Epithelial cell of esophagus (primary cell): Measurements from ENCODE around the gene MAPT.

ENCODE experiments used
- DNase-seq: peaks from one replicate; pipeline ENCODE4 v3.0.0; 2010; ENCODE audit warnings: low read depth
- H3K4me3 ChIP-seq: 2 replicates; pipeline ENCODE4 v1.5.1; 2011; ENCODE audit warnings: mild to moderate bottlenecking, low read length, control low read depth
- TF ChIP-seq, protein P1 (sequence below): IDR thresholded peaks from 2 replicates; pipeline ENCODE4 v1.5.1; 2011; ENCODE audit warnings: low read depth, mild to moderate bottlenecking, low read length, control low read depth, inconsistent platforms; ENCODE audit not compliant: insufficient read depth; ENCODE audit errors: missing control alignments

The MAPT gene

GRCh38 chr17:45940293-45940692, 45.9 kb downstream of the MAPT start:
- DNase-seq = no peak
- TF ChIP-seq, protein P1, sequence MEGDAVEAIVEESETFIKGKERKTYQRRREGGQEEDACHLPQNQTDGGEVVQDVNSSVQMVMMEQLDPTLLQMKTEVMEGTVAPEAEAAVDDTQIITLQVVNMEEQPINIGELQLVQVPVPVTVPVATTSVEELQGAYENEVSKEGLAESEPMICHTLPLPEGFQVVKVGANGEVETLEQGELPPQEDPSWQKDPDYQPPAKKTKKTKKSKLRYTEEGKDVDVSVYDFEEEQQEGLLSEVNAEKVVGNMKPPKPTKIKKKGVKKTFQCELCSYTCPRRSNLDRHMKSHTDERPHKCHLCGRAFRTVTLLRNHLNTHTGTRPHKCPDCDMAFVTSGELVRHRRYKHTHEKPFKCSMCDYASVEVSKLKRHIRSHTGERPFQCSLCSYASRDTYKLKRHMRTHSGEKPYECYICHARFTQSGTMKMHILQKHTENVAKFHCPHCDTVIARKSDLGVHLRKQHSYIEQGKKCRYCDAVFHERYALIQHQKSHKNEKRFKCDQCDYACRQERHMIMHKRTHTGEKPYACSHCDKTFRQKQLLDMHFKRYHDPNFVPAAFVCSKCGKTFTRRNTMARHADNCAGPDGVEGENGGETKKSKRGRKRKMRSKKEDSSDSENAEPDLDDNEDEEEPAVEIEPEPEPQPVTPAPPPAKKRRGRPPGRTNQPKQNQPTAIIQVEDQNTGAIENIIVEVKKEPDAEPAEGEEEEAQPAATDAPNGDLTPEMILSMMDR = no peak
- no peak overlapping the region for H3K4me3 ChIP-seq

DNA sequence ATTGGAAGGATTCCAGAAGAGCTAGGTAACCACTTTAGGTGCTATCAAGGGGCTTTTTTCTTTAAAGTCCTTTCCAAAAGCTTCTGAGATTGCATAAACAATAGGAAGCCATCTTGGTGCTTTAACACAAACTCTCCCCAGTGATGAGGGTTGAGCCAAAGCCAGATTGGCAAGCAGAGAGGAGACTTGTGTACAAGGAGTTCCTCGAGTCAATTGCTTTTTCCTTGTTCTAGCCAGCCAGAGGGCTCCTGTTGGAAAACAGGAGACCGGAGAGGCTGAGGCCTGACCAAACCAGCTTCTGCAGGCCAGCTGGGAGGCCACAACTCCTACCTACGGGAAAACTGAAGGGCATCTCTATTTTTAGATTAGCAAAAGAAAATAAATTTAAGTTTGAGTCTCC, 46.5 kb downstream of the MAPT start:
- TF ChIP-seq, protein P1 = no peak
- H3K4me3 ChIP-seq = no peak overlapping the region
- no peak for DNase-seq

DNA sequence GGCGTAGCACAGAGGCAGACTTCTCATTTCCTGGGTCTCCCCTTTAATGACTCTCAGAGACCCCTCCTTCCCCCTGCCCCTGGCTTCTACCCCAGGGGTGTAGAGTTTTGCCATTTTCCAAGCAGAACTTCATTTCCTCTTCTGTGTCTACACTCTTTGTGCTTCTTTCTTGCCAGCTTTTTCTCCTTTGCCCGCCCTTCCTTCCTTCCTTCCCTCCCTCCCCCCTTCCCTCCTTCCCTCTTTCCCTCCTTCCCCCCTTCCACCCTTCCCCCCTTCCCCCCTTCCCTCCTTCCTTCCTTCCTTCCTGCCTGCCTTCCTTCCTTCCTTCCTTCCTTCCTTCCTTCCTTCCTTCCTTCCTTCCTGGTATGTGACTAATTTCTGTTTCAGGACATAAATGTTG, 47.0 kb downstream of the MAPT start:
- DNase-seq = no peak
- TF ChIP-seq, protein P1 = no peak
- H3K4me3 ChIP-seq = no peak overlapping the region

DNA sequence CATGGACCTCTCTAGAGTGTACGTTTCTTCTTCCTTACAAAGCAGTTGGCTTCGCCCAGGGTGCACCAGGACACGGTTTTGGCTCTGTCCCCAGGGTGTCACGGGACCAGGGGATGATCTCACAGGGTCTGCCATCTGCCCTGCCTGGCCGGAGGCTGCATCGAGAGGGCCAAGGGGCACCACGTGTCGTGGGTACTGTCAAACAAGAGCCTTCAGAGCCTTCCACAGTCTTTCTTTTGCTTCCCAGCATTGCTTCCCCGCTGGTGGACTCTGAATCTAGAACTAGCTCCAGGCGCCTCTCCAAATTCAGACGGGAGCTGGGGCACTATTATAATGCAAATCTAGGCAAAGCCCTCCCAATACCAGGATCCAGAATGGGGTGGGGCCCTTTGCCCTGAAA, 47.9 kb downstream of the MAPT start:
- H3K4me3 ChIP-seq = no peak overlapping the region
- TF ChIP-seq, protein P1 = no peak
- DNase-seq = no peak

DNA sequence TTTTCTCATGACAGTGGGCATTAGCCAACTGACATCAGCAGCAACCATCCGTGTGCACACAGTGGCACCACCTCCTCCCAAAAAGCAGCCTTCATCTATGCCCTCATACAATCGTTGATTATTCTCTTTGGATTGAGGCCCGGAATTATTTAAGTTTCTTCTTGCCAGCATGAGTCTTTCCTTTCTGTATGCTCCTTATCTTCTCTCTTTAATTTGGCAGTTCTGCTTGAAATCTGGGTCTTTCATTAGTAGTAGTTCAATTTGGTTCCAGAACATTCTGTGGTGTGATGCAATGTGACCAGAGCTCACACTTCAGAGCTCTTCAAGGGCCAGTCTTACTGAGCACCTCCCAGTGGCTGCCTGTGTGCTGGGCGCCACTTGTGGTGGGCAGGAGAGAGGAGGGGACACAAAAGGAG, 52.5 kb downstream of the MAPT start:
- no peak for DNase-seq
- TF ChIP-seq, protein P1 = no peak

GRCh38 chr17:45948498-45948880, 54.1 kb downstream of the MAPT start:
- TF ChIP-seq, protein P1 = no peak
- no peak overlapping the region for H3K4me3 ChIP-seq
- DNase-seq = no peak

More for the DNA sequence above, 52.5 kb downstream of the MAPT start:
- no peak overlapping the region for H3K4me3 ChIP-seq

DNA sequence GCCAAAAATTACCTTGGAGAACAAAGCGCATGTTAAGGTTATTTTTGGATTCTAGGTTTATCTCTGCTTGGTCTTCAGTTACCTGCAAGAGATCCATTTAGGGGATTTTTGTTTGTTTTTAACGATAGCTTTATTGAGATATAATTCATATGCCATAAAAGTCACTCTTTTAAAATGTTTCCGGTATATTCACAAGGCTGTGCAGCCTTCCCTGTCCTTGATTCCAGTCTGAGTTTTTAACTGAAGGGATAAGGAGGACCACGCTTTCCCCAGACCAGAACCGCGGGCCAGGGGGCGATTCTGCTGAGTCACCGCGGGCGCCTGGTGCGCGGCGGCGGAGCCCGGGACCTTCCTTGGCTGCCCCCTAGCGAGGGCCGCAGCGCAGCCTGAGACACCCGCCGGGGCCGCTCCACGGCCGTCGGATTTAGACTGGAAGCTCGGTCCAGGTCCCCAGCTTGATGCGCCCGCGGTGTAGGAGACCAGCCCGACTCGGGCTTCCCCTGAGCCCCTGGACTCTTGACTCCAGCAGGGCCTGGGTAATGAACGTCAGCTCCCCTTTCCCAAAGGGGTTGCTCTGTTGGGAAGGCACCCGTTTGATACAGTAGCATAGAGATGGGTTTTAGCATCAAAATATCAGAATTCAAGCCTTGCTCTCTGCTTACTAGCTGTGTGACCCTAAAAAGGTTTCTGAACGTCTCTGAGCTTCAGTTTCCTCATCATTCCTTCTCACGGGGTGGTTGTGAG, 54.7 kb downstream of the MAPT start:
- TF ChIP-seq, protein P1 = peak; percentile 42
- H3K4me3 ChIP-seq = peak overlapping the region; percentile 19
- peak; percentile 54 for DNase-seq
